GM19035 (cell line): ENCODE data around the gene NPC1.
"Not testable (repeated sequence)": the region's sequence is repeated elsewhere in the genome, so short reads cannot be mapped to it uniquely, and the experiment has no call there.

ENCODE experiments used
- ATAC-seq: cut with Tn5 transposase; IDR thresholded peaks from one replicate; pipeline ENCODE4 v1.9.1; 2021; ENCODE audit not compliant: unreplicated experiment

The NPC1 gene

DNA sequence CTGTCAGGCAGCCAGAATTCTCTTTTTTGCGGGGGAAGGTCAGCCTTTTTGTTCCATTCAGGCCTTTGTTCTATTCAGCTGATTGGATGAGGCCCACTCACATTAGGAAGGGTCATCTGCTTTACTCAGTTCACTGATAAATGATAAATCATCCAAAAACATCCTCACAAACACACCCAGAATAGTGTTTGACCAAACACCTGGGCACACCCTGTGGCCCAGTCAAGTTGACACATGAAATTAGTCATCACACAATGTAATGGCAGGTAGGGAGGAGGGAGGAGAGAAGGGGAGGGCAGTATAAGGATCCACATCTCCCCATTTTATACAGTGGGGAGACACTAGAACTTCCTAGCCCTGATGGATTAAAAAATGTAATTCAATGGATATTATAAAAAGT lies 91.3 kb downstream of the NPC1 start:
- ATAC-seq = no peak

DNA sequence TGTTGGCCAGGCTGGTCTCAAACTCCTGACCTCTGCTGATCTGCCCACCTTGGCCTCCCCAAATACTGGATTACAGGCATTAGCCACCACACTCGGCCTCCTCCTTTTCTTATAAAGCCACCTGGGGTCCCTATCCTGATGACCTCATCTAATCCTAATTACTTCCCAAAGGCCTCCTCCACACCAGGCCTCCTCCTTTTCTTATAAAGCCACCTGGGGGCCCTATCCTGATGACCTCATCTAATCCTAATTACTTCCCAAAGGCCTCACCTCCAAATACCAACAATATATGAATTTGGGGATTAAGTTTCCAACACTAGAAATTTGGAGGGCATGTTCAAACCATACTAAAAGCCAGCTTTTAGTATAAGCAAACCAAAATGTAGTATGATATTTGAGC lies 92.7 kb downstream of the NPC1 start:
- ATAC-seq = no peak

- ATAC-seq = not testable (repeated sequence)
These were observed 96.7 kb downstream of the NPC1 start for GRCh38 chr18:23489586-23489985.

- peak; percentile 73 for ATAC-seq
These were observed 98.4 kb downstream of the NPC1 start for GRCh38 chr18:23487738-23488570.

DNA sequence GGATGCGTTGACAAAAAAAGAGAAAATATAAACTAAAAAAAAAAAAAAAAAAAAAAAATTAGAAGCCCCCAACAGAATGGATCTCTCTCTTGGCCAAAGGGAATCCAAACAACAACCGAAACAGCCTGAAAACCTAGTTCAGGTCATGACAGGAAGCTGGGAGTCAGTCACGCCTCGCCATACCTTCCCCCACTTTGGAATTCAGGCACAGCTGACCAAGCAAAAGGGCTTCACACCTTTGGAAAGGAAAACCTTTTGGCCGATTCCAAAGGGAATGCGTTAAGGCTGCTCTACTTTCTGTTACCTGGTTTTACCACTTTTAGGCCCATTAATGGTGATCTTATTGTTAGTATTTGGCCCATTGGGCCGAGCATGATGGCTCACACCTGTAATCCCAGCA lies 100.9 kb downstream of the NPC1 start:
- no peak for ATAC-seq

DNA sequence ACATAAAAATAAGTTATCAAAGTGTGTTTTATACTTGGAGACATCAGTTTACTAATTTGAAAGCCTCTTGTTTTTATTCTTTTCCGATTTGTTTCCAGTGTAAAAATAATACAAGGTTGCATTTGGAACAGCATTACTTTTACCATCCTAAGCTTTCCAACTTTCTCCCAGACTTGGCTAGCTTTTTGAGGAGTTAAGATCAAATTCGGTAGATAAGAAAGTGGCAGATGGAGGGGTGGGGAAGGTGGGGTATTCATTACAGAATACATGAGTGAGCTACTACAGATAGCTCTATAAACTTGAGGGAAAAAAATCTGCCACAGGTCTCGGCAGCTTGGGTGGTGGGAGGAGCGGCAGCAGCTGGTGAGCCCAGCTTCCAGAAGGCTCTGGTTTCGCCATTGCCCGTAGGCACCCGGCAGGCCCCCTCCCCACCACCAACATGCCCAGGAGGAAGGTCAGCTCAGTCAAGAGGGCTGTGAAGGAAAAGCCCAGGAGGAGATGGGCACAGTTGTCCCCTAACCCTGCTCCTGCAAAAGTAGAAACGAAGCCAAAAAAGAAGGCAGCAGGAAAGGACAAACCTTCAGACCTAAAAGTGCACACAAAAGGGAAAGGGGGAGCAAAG lies 101.6 kb downstream of the NPC1 start:
- ATAC-seq = no peak
